T-helper 1 cell (primary cell): Measurements from ENCODE around the gene INAFM2.

Source experiments
- DNase-seq, 5 donors: peaks; one replicate each; pipeline ENCODE4 v3.0.0-alpha.2; 2012 to 2020

The INAFM2 gene

DNA sequence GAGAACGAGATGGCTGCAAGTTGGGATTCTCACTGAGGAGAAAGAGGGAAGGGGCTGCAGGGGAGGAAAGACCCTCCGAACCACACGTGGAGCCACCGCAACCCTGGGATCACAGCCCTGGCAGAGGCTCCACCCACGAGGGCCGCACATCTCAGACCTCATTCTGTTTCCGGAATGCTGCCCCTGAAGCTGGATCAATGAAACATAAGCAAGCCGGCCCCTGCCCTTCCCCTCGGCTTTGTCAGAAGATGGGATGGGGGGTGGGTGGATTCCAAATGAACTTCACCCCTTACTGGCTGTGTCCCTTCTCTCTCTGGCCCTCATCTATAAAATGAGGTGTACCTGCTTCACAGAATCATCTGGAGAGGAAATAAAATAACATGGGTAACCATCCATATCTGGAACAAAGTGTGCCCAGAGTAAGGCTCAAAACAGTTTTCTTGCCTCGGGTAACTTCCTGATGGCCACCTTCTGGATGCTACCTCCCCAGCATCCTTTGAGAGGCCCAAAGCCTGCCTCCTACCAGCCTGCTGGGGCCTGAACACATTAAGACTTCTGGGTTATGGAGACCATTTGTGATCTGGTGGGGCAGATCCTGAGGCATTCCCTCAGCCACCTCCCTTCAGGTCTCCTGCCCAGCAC lies 21.9 kb downstream of the INAFM2 start:
- no peak for DNase-seq

DNA sequence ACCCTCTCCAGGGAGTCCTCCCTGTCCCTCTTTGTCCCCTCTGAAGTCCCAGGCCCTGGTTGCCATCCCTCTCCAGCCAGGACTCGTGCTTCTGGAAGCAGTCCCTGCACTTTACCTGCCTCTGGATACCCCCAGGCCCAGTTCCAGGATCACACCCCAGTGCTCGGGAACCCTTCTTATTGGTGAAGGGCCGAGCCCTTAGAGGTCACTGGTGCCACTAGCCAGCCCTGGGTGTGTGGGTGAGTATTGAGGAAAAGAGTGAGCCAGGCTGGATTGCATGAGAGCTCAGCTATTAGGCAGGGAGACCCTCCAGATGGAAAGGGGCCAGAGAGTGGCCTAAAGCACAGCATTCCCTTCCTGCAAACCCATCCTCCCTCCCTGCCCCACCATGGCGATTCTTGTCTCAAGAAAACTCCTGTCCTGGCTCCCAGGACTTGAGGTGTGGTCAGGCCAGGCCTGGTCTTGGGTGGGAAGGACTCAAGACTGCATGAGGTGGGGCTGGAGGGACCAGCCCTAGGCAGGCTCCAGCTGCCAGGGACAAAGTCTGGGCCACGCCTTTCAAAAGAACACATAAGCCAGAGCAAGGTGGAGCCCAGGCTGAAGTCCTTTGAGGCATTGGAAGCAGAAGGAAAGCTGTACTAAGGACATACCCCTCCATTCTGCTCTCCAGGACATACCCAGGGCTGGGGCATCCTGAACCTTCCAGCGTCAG lies 22.5 kb downstream of the INAFM2 start:
- no peak for DNase-seq

DNA sequence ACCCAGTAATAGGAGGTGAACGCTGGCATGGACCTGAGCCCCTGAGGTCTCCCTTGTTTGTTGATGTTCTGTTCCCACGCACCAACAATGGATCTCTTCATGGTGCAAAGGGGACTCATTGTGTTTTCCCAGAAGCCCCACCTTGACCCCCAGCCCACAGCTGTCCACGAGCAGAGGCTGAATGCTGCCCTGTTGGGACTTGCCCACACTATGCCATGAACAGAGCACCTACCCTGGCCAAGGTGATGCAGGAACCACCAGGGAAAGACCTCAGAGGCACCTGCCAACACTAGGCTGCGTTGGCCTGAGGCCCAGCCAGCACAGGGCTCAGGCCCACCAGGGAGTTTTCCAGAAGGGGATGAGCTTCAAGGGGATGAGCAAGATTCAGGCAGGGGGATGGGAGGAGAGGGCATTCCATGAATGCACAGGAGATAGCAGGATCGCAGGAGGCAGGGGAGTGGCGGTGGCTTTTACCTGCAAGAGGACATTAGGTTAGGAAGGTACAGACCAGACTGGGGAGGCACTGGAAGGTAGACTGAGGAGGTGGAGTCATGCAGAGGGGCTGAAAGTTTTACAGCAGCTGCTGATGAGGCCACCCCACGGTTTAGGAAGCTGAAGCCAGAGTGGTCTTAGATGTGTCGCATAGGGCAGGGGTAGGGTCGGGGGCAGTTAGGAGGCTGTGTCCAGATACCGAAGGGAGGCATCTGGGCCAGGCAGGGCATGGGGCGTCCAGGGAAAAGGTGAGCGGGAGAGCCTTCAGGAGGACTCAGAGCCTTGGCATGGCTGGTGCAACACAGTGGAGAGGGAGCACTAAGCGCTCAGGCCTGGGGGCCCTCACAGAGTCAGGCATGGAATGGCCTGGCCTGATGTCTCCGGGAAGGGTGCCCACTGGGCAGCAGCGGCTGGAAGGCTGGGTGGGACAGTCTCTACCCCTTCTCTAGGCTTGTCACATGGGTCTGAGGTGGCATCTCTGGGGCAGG lies 23.4 kb downstream of the INAFM2 start:
- DNase-seq, result no peak

DNA sequence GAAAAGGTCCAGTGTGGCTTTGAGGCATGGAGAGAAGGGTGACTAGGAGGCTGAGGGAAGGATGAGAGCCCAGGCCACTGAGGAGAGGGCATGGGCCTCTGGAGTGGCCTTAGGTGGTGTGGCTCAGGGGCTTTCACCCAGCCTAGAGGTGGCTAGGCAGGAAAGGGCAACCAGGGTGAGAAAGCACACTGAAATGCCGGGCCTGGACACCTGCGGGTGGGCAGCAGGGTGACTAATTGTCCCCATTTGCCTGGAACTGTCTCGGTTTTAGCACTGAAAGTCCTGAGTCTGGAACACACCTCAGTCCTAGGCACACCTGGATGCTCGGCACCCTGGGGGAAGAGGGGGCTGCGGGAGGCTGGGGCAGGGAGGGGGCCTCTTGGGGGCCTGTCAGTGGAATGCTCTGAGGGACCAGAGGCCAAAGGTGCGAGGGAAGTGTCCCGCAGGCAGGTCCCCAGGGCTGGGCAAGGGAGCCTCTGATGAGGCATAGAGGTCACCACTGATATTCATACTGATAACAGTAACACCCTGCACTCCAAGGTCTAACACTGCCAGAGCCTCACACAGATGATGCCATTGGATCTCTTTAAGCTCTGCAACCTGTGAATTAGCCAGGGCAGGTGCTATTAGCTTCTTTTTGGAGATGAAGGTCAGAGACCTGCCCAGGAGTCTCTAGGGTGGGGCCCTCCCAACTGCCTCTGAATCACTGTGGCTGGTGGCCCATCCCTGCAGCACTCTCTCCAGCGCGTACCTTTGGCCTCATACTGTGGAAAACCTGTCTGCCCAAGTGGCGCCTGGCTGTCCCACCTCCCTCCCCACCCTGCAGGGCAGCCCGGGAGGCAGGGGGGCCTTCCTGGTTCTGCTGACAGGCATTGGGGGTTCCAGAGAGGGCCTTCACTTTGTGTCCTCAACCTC lies 24.3 kb downstream of the INAFM2 start:
- no peak for DNase-seq

DNA sequence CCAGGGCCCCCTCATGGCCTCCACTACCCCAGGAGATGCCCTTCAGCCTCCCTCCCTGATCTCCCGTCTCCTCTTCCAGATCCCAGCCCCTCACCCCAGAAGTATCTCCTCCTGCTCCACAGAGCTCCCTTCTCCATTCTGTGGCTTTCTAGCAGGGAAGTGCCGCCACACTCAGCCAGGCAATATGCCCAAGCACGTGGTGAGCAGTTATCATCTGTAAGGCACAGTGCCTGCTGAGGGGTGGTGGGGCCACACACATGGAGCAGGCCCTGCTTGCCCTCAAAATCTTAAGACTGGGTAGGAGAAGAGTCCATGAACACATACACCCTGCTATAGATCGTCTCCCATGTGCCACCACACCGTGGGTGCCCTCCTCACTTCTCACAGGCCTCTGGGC lies 25.0 kb downstream of the INAFM2 start:
- no peak for DNase-seq

DNA sequence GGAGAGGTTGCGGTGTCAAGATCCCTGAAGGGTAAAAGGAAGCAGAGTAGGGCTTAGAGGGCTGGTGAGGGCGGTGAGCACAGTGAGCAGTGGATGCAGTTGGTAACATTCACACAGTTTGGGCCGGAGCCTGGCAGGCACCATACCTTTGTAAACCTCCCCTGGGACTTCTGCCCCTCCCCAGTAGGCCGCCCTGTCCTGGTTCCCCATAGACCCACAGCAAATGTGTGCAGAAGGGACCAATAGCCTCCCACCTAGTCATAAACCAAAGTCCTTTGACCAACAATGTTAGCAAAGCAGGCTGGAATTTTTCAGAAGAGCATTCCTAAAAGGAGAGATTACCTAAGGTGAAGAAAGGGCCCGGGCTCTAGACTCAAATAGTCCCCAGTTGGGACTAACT lies 25.7 kb downstream of the INAFM2 start:
- no peak for DNase-seq

DNA sequence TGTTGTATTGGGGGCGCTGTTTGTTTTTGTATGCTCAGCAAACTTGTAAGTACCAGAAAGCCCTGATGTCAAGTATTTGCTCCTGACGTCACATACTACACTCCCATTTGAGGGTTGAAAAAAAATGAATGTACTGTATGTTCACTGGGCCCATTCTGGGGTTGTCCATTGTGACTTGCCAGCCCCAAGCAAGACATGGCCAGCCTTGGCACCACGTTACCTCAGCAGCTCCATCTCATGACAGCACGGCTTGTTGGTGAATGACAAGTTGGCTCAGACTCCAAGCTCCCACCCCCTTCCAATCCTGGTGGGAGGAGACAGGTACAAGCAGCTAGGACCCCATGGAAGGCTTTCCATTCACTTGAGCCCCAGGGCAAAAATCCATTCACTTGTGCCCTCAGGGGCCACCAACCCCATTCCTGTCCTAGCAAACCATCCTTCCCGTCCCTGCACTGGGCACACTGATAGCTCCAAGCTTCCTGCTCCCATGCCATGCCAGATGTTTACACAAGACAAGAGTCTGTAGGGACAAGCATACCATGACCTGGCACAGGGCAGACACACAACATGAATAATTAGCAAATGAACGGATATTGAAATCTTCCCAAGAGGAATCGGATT lies 28.9 kb downstream of the INAFM2 start:
- DNase-seq, result no peak

DNA sequence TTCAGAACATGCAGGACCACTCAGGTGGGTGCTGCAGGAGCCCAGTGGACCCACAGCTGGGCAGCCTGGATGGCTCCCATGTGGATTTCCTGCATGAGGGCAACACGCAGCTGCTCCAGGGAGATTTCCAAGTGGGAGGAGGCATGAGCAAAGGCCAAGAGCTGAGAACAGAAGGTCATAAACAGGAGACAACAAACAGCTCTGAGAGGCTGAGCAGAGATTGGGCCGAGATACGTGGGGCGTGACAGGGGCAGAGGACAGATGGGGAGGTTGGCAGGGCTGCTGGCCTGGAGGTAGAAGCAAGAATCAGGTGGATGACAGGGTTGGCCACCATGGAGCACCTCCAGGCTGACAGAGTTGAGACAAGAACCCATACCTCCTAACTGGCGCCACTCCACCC lies 30.2 kb downstream of the INAFM2 start:
- no peak for DNase-seq

DNA sequence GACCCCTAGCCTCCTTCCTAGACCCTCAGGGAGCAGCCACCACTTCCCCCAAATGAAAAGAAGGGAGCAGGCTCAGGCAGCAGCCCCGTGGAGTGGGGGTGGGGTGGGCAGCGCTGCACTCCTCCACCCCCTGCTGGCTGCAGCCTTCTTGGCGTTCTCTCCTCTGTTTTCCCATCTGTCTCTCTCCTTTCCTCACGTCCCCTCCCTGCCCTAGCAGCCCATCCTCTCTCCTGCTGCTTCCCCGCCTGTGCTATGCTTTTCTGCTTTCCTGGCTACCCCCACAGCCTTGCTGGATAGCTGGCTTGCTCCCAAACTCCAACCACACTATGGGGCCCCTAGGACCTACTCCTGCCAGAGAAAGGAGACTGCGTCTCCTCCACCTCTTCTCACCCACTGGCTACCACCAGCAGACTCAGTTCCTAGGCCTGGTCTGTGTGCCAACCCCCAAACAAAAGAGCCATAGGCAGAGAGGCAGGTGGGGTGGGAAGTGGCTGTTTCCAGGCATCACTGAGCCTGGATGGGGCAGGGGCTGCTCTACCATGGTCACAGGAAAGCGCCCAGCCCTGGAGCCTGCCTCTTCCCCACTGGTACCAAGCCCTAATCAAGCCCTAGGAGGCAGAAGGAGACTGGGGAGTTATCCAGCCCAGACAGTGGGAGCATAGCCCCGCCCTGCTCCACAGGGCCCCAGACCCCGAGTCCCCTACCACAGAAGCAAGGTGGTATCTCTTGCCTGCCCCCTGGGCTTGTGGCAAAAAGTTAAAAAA lies 31.1 kb downstream of the INAFM2 start:
- DNase-seq, result no peak

DNA sequence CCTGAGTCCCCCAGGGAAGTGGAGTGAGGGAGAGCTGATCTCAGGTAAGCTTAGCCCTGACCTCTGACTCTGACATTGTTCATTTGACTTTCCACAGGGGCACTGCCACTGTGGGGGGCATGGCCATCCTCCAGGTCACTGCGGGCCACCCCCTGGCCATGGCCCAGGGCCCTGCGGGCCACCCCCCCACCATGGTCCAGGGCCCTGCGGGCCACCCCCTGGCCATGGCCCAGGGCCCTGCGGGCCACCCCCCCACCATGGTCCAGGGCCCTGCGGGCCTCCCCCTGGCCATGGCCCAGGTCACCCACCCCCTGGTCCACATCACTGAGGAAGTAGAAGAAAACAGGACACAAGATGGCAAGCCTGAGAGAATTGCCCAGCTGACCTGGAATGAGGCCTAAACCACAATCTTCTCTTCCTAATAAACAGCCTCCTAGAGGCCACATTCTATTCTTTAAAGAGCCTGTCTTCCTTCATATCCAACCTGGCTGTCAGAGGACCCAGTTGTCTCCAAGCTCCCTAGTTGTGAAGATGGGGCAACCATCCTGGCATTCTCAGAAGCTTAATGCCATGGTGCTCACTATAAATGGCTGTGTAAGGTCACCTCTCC lies 32.6 kb downstream of the INAFM2 start:
- no peak for DNase-seq

DNA sequence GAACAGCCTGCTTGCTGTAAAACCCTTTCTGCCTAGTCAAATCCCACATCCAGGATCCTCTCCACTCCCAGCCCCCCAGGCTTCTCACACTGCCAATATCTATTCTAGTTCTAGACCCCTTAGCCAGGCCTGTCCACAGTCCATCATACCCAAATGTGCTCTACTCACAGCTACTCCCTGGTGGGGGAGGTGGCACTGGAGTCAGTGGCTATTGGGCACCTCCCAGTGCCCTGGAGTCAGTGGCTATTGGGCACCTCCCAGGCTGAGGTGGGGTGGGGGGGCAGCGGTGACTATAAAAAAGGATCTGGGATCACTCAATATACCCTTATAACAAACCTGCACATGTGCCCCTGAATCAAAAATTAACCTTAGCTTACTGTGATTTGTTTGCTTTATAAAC lies 33.8 kb downstream of the INAFM2 start:
- DNase-seq, result no peak

DNA sequence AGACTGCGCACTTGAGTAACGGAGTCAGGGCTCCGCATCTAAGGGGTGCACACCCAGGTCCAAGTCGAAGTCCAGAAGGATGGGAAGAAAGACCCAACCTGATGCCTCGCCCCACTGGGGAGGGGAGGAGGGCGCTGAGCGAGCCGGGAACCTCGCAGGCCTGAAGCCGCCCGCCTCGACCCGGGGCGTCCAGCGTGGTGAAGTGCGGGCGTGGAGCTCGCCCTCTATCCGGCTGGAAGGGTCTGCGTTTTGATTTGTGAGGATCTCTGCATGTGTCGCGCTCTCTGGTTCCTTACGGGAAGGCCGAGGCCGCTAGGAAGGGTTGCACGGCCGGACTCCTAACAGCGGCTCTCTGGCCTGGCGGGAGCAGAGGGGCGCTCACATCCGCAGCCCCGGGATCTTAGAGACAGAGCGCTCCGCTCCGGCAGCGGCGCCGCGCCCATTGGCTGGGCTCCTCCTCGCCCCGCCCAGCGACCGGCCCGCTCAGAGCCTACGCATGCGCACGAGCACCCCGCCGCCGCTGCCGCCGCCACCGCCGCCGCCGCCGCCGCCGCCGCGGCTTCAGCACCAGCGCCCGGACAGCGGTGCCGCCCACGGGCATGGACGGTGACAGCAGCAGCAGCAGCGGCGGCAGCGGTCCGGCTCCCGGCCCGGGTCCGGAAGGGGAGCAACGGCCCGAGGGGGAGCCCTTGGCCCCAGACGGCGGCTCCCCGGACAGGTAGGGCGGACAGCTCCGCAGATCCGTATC lies 34.4 kb downstream of the INAFM2 start, which contains the start of gene DISP2:
TSS of gene DISP2 (plus strand) at position 497 of the 748 bp plus-strand sequence. CDS start at position 600, 103 bp downstream.
- peak; percentile 82 to 92 (median 85) for DNase-seq

DNA sequence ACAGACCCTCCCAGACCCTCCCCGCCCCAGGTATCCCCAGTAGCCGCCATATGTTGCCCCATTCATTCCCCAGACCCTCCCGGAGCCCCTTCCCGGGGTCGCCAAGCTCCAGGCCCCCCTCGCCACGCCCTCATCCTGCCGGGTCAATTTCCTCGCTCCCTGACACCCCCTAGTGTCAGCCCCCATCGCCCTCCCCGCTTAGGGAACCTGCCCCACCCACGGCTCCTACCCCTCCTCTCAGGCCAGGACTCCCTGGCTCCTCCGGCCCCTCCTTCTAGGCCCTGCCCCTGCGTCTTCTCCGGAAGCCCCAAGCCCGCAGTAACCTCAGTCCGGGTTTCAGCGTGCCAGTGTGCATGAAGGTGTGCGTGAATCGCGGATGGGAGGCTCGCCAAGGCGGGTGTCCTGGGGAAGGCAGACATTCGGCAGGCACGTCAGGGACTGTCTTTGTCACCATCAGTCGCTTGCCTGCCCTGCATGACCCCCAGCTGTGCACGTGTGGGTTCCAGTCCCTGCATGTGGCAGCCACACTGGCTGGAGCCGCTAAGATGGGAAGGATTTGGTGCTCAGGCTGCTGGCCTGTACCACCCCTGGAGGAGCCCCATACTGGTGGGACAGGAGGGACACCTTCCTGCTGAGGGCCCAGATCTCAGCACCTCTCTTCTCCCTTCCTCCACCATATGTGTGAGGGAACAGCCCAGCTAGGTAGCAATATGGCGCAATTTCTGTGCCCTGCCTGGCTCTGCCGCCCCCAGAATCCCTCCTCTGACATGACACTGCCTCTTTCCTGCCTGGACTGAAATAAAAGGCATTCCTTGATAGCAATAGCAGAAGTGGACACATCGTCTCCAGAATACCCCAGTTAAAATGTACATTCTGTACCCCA lies 35.2 kb downstream of the INAFM2 start:
- peak in 1 of 5 donors; percentile 27 for DNase-seq

DNA sequence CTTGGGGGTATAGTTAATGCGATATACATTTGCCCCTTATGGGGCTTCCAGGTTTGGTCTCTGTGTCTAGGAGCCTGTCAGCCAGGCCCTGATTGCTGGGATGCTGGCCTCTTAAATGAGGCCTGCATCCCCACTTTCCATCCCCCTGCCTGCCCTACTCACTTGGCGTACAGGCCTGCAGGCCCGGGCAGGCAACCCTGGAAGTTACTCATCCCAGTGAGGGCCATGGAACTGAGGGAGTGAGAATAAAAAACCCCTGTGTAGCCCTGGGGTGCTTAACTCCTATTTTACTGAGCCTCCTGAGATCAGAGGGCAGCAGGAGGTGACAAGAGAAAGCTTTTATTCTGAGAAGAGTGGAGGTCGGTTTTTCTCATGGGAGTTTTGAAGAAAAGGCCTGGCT lies 36.5 kb downstream of the INAFM2 start:
- no peak for DNase-seq

DNA sequence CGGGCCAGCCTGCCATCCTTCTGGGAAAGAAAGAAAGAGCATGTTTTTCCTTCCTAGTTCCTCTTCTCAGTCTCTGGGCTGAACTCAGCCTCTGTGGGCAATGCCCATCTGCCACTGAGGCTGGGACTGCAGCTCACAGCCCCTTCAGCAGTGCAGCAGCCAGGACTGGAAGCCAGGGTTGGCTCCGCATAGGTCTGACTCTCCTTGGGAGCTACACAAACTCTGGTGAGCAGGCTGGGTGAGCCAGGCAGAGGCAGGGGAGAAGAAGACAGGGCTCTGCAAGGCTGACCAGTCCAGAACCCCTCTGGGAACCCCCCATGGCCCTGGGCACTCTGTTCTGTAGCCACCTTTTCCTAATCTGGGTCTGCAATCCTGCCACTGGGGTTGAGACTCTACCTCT lies 38.1 kb downstream of the INAFM2 start:
- DNase-seq, result no peak

DNA sequence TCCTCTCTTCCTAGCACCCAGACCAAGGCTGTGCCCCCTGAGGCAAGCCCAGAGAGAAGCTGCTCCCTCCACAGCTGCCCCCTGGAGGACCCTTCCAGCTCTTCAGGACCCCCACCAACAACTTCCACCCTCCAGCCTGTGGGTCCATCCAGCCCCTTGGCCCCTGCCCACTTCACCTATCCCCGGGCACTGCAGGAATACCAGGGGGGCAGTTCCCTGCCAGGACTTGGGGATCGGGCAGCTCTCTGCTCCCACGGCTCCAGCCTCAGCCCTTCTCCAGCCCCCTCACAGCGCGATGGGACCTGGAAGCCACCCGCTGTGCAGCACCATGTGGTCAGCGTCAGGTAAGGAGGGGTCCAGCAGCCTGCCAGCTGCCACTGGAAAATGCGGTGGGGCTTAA lies 40.1 kb downstream of the INAFM2 start:
- DNase-seq, result no peak

DNA sequence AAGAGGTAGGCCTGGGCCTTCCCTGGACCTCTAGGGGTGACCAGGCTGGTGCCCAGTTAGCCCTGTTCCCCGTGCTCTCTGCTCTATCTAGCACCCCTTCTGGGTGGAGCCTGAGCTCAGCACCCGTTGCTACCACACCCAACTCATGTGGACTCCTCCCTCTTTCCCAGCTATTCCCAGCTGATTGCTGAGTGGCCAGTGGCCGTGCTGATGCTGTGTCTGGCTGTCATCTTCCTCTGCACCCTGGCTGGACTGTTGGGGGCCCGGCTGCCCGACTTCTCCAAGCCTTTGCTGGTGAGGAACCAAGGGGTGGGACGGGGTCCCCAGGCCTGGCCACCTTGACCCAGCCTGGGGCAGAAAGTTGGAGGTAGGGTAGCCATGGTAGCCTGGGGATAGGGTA lies 40.8 kb downstream of the INAFM2 start:
- no peak for DNase-seq

DNA sequence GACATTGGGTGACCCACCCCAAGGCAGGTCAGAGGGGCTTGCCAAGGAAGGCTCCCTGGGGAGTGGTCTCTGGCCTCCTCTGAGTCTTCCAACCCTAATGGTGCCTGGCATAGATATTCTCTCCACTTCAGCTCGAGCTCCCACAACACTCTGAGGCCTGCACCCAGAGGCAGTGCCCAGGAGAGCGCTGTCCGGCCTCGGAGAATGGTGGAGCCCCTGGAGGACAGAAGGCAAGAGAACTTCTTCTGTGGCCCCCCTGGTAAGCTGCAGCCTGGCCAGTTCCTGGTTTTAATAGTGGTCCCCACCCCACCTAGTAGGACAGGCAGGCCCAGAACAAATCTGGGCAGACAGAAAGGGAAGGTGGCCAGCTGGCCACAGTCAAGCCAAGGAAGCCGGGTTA lies 41.5 kb downstream of the INAFM2 start:
- no peak for DNase-seq
